ENCODE measurements around the gene TUFT1.
A peak's percentile ranks its signal among the peaks of the same experiment; 100 is the strongest.

The TUFT1 gene

GRCh38 chr1:151606384-151606783 is 66.3 kb downstream of the TUFT1 start:
- ChIA-PET POLR2A (no interaction called here), CTCF (interaction anchor here (1.7 kb wide), 1 partner anchor 13 kb away, joined by 5 read pairs; no protein-coding TSS in a partner anchor)
- no peak for DNase-seq (ENCODE audit: extremely low spot score)
- TF ChIP-seq TARDBP (IDR thresholded peaks at IDR 0.05) (no peak), BHLHE40 (IDR thresholded peaks at IDR 0.05; ENCODE audit: borderline replicate concordance) (no peak), FOXK2 (IDR thresholded peaks at IDR 0.05) (no peak), FOXM1 (IDR thresholded peaks at IDR 0.05; ENCODE audit: borderline replicate concordance) (no peak), CTBP1 (IDR thresholded peaks at IDR 0.05; ENCODE audit: borderline replicate concordance) (no peak), SUZ12 (IDR thresholded peaks at IDR 0.05) (no peak), L3MBTL2 (conservative IDR thresholded peaks at IDR 0.05) (no peak), LEF1 (IDR thresholded peaks at IDR 0.05; ENCODE audit: borderline replicate concordance) (no peak), ELF4 (IDR thresholded peaks at IDR 0.05) (no peak), ARNT (IDR thresholded peaks at IDR 0.05) (no peak), HDGF (IDR thresholded peaks at IDR 0.05; ENCODE audit: borderline replicate concordance) (no peak), NFRKB (IDR thresholded peaks at IDR 0.05) (no peak), SP1 (IDR thresholded peaks at IDR 0.05) (no peak), FOXA1 (IDR thresholded peaks at IDR 0.05) (no peak), ZNF384 (IDR thresholded peaks at IDR 0.05) (no peak)
- TF ChIP-seq, protein P1, sequence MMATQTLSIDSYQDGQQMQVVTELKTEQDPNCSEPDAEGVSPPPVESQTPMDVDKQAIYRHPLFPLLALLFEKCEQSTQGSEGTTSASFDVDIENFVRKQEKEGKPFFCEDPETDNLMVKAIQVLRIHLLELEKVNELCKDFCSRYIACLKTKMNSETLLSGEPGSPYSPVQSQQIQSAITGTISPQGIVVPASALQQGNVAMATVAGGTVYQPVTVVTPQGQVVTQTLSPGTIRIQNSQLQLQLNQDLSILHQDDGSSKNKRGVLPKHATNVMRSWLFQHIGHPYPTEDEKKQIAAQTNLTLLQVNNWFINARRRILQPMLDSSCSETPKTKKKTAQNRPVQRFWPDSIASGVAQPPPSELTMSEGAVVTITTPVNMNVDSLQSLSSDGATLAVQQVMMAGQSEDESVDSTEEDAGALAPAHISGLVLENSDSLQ (IDR thresholded peaks at IDR 0.05): no peak

GRCh38 chr1:151606857-151607256 is 66.7 kb downstream of the TUFT1 start:
- ChIA-PET POLR2A (no interaction called here), CTCF (no interaction called here)
- TF ChIP-seq FOXA1 (IDR thresholded peaks at IDR 0.05) (no peak), HDGF (IDR thresholded peaks at IDR 0.05; ENCODE audit: borderline replicate concordance) (no peak)
- DNase-seq (ENCODE audit: extremely low spot score): no peak

DNA sequence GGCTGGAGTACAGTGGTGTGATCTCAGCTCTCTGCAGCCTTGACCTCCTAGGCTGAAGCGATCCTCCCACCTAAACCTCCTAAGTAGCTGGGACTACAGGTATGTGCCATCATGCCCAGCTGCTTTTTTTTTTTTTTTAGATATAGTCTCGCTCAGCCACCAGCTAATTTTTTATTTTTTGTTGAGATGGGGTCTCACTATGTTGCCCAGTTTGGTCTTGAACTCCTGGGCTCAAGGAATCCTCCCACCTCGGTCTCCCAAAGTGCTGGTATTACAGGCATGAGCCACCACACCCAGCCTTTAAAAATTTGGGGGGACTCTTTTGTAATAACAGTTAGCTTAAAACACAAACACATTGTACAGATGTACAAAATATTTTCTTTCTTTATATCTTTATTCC is 70.0 kb downstream of the TUFT1 start:
- CTCF ChIA-PET: interaction anchor here (0.7 to 2.0 kb wide), 2 partner anchors 16 to 125 kb away, joined by 6 to 8 read pairs; no protein-coding TSS in a partner anchor
- TF ChIP-seq SP1 (IDR thresholded peaks at IDR 0.05) (no peak), ZNF384 (IDR thresholded peaks at IDR 0.05) (no peak), BHLHE40 (IDR thresholded peaks at IDR 0.05; ENCODE audit: borderline replicate concordance) (no peak), TARDBP (IDR thresholded peaks at IDR 0.05) (no peak)
- TF ChIP-seq, protein P1 (IDR thresholded peaks at IDR 0.05): no peak
- no peak for DNase-seq (ENCODE audit: extremely low spot score)
- POLR2A ChIA-PET: interaction anchor here (1.6 kb wide), 1 partner anchor 10 kb away, joined by 5 read pairs; no protein-coding TSS in a partner anchor

GRCh38 chr1:151611288-151611790 is 71.2 kb downstream of the TUFT1 start:
- no peak for TF ChIP-seq FOXK2 (IDR thresholded peaks at IDR 0.05)
- TF ChIP-seq TARDBP (IDR thresholded peaks at IDR 0.05): no peak
- TF ChIP-seq ELF4 (IDR thresholded peaks at IDR 0.05): no peak
- TF ChIP-seq BHLHE40 (IDR thresholded peaks at IDR 0.05; ENCODE audit: borderline replicate concordance): no peak
- TF ChIP-seq L3MBTL2 (conservative IDR thresholded peaks at IDR 0.05): no peak; the same call in 1 of the 2 replicates
- no peak for TF ChIP-seq LEF1 (IDR thresholded peaks at IDR 0.05; ENCODE audit: borderline replicate concordance)
- TF ChIP-seq HDGF (IDR thresholded peaks at IDR 0.05; ENCODE audit: borderline replicate concordance): no peak
- TF ChIP-seq SUZ12 (IDR thresholded peaks at IDR 0.05): no peak
- no peak for TF ChIP-seq ZNF384 (IDR thresholded peaks at IDR 0.05)
- TF ChIP-seq NFRKB (IDR thresholded peaks at IDR 0.05): no peak
- TF ChIP-seq CTBP1 (IDR thresholded peaks at IDR 0.05; ENCODE audit: borderline replicate concordance): no peak
- no peak for TF ChIP-seq FOXM1 (IDR thresholded peaks at IDR 0.05; ENCODE audit: borderline replicate concordance)
- TF ChIP-seq FOXA1 (IDR thresholded peaks at IDR 0.05): no peak
- TF ChIP-seq ARNT (IDR thresholded peaks at IDR 0.05): no peak
- TF ChIP-seq, protein P1 (IDR thresholded peaks at IDR 0.05): no peak
- TF ChIP-seq SP1 (IDR thresholded peaks at IDR 0.05): no peak
- POLR2A ChIA-PET: interaction anchor here (0.6 to 1.6 kb wide), 4 partner anchors 8 to 71 kb away, joined by 3 to 6 read pairs (median 5); partner anchors contain the start of gene TUFT1
- CTCF ChIA-PET: interaction anchor here (2.0 kb wide), 1 partner anchor 18 kb away, joined by 8 read pairs; no protein-coding TSS in a partner anchor
- DNase-seq (ENCODE audit: extremely low spot score): no peak

DNA sequence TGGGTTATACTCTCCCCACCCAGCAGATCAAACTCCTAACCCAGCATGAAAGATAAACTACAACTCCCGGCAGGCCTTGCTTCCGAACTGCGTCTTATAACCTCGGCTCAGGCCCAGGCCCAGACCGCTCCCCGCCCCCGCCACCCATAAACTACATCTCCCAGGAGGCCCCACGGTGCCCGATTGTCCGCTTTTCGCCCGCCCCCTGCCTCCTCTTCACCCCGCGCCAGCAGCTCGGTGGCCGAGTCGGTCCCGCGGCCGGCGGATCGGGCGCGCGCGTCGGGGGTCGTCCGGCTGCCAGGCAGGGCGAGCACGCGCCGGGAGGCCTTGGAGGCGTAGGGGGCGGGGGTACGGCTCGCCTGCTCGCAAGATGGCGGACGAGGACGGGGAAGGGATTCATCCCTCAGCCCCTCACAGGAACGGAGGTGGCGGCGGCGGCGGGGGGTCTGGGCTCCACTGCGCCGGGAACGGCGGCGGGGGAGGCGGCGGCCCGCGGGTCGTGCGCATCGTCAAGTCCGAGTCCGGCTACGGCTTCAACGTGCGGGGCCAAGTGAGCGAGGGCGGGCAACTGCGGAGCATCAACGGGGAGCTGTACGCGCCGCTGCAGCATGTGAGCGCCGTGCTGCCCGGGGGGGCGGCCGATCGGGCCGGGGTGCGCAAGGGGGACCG is 71.9 kb downstream of the TUFT1 start, which contains the start of gene SNX27:
TSS of gene SNX27 (plus strand) at position 219 of the 669 bp plus-strand sequence. CDS start at position 371, 152 bp downstream.
- TF ChIP-seq ELF4 (IDR thresholded peaks at IDR 0.05) (no peak), FOXK2 (IDR thresholded peaks at IDR 0.05) (no peak)
- POLR2A ChIA-PET: interaction anchor here (0.6 to 1.6 kb wide), 10 partner anchors 8 to 86 kb away, joined by 3 to 6 read pairs (median 3); partner anchors contain the start of gene TUFT1
- CTCF ChIA-PET: interaction anchor here (2.0 kb wide), 1 partner anchor 18 kb away, joined by 8 read pairs; no protein-coding TSS in a partner anchor
- peak; percentile 97 for DNase-seq (ENCODE audit: extremely low spot score)

GRCh38 chr1:151612501-151613281 is 72.6 kb downstream of the TUFT1 start:
- CTCF ChIA-PET: no interaction called here
- POLR2A ChIA-PET: interaction anchor here (0.7 to 1.4 kb wide), 7 partner anchors 9 to 86 kb away, joined by 3 to 5 read pairs (median 3); partner anchors contain the start of gene TUFT1
- peak; percentile 36 for DNase-seq (ENCODE audit: extremely low spot score)
- TF ChIP-seq FOXM1 (IDR thresholded peaks at IDR 0.05; ENCODE audit: borderline replicate concordance) (no peak), ARNT (IDR thresholded peaks at IDR 0.05) (no peak), CTBP1 (IDR thresholded peaks at IDR 0.05; ENCODE audit: borderline replicate concordance) (no peak), ZNF384 (IDR thresholded peaks at IDR 0.05) (no peak), SP1 (IDR thresholded peaks at IDR 0.05) (no peak), LEF1 (IDR thresholded peaks at IDR 0.05; ENCODE audit: borderline replicate concordance) (no peak), TARDBP (IDR thresholded peaks at IDR 0.05) (no peak), ELF4 (IDR thresholded peaks at IDR 0.05) (no peak), BHLHE40 (IDR thresholded peaks at IDR 0.05; ENCODE audit: borderline replicate concordance) (no peak), SUZ12 (IDR thresholded peaks at IDR 0.05) (no peak), HDGF (IDR thresholded peaks at IDR 0.05; ENCODE audit: borderline replicate concordance) (no peak), FOXK2 (IDR thresholded peaks at IDR 0.05) (no peak), NFRKB (IDR thresholded peaks at IDR 0.05) (no peak), FOXA1 (IDR thresholded peaks at IDR 0.05) (no peak)
- TF ChIP-seq, protein P1 (IDR thresholded peaks at IDR 0.05): no peak
